ENCODE data around the gene IFI6. TPM values are rescaled to one million over a fixed set of nuclear protein-coding genes. Genes with fewer than 3 reads are reported as not detected.

Gene IFI6
- total and polyA plus RNA-seq, 12 donors = 67.6 to 611 (median 209) TPM

DNA sequence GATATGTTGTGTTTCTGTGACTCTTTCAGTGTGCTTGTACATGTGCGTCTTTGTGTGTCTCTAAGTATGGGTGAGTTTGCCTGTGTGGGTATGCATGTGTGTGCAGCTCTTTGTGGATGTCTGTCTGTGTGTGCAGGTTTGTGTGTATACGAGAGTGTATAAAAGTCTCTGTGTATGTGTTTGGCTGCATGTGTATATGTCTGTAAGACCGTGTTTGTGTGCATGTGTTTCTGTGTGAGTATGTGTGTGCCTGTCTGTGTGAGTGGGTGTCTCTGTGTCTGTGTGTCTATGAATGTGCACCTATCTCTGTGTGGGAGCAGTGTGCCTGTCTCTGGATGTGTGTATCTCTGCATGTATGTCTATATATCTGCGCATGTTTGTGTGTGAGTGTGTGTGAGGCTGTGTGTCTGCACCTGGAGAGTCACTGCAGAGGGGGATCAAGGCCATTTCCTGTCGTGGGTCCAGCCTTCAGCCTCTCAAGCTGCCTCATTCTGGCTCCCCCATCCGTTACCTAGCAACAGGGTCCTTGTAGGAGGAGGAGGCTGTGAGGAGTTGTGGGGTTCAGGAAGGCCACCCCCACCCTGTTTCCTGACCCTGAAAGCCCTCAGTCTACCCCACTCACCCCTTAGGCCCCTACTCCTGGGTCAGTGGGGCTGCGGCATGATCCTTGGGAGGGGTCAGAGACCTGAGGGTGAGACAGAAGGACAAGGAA lies 47.4 kb downstream of the IFI6 start:
- no peaks in the 10 kb centered on the region for H3K27me3 ChIP-seq
- TF ChIP-seq, protein P1, sequence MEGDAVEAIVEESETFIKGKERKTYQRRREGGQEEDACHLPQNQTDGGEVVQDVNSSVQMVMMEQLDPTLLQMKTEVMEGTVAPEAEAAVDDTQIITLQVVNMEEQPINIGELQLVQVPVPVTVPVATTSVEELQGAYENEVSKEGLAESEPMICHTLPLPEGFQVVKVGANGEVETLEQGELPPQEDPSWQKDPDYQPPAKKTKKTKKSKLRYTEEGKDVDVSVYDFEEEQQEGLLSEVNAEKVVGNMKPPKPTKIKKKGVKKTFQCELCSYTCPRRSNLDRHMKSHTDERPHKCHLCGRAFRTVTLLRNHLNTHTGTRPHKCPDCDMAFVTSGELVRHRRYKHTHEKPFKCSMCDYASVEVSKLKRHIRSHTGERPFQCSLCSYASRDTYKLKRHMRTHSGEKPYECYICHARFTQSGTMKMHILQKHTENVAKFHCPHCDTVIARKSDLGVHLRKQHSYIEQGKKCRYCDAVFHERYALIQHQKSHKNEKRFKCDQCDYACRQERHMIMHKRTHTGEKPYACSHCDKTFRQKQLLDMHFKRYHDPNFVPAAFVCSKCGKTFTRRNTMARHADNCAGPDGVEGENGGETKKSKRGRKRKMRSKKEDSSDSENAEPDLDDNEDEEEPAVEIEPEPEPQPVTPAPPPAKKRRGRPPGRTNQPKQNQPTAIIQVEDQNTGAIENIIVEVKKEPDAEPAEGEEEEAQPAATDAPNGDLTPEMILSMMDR (IDR thresholded peaks at IDR 0.05) = no peak
- TF ChIP-seq POLR2A (IDR thresholded peaks at IDR 0.05) = no peak
- no peaks in the 10 kb centered on the region for H3K9me3 ChIP-seq (replicated peaks in 1 of 3)
- H3K27ac ChIP-seq = peak overlapping the region in 1 of 5 donors; percentile 78
- DNase-seq = no peak
- H3K36me3 ChIP-seq (replicated peaks in 1 of 2) = no peaks in the 10 kb centered on the region
- peaks cover 7 to 20% of the 10 kb centered on the region in 2 donors for H3K4me1 ChIP-seq (replicated peaks in 1 of 2)
- WGBS, 4 donors = 54 to 63% (median 59%) methylated on average over 6 to 7 of the region's 7 CpGs
- no peak overlapping the region for H3K4me3 ChIP-seq
- intact Hi-C loops (cut with DNase I) = no loop called here

DNA sequence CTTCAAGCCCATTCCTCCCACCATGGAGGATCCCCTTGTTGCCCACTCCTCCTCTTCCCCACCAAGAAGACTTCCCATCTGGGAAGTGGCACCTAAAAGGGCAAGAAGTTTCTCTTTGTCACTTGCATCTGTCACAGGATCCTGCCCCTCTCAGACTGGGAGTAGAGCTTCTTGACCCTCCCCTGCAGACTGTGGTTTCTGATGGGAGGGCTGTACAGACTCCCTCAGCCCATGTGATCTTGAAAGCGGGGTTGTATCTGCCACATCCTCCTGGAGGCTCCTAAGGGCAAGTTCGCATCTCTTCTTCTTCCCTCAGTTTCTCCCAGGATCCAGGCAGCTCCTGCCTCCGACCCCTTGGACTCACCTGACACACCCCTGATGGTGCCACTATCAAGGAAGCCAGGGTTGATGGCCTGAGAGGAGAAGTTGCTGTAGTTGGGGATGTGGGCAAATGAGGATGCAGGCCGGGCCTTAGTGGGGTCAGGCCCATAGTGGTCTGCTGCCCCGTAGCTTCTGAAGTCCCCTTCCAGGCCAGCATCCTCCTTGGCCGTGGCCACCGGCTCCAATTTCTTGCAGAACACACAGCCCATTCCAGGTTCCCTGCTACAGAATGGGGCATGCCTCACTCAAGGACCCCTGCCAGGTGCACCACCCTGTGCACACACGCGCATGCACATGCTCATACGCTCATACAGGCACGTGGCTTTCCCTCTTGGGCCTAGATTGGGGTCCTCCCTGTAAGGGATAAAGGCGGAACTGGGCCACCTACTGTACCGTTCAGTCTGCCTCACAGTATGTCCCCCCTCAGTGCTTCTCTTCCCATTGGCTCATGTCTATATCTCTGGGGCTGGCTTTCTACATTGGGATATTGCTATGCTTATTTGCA lies 48.4 kb downstream of the IFI6 start:
- no peak overlapping the region for H3K27ac ChIP-seq
- intact Hi-C loops (cut with DNase I) = no loop called here
- TF ChIP-seq, protein P1 (IDR thresholded peaks at IDR 0.05) = no peak
- no peak for TF ChIP-seq POLR2A (IDR thresholded peaks at IDR 0.05)
- no peaks in the 10 kb centered on the region for H3K27me3 ChIP-seq
- H3K36me3 ChIP-seq (replicated peaks in 1 of 2) = no peaks in the 10 kb centered on the region
- H3K4me3 ChIP-seq = no peak overlapping the region
- 91 to 94% (median 92%) methylated on average over 11 to 13 of the region's 13 CpGs for WGBS, 4 donors
- no peak for DNase-seq
- peaks cover 7 to 10% of the 10 kb centered on the region in 2 donors for H3K4me1 ChIP-seq (replicated peaks in 1 of 2)
- H3K9me3 ChIP-seq (replicated peaks in 1 of 3) = no peaks in the 10 kb centered on the region

DNA sequence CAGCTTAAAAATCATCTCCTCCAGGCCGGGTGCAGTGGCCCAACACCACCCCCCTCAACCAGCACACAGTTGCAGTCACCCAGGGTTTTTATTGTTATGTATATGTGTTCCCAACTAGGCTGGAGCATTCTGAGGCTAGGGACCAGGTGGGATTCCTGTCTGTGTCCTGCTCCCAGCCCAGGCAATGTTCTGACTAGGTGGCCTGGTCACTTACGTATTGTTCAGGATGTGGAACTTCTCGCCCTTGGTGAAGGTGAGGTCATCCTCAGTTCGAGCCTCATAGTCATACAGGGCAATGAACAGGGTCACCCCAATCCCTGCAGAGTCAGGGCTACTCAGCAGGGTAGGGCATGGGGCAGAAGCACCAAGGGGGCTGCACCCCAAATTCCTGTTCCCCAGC lies 49.2 kb downstream of the IFI6 start:
- no peaks in the 10 kb centered on the region for H3K27me3 ChIP-seq
- H3K9me3 ChIP-seq (replicated peaks in 1 of 3) = no peaks in the 10 kb centered on the region
- intact Hi-C loops (cut with DNase I) = no loop called here
- no peaks in the 10 kb centered on the region for H3K36me3 ChIP-seq (replicated peaks in 1 of 2)
- TF ChIP-seq, protein P1 (IDR thresholded peaks at IDR 0.05) = no peak
- WGBS, 4 donors = 61 to 93% (median 76%) methylated on average over 4 of the region's 4 CpGs
- peak in 1 of 7 donors; percentile 12 for DNase-seq
- H3K27ac ChIP-seq = no peak overlapping the region
- no peak overlapping the region for H3K4me3 ChIP-seq
- H3K4me1 ChIP-seq (replicated peaks in 1 of 2) = peaks cover 7 to 10% of the 10 kb centered on the region in 2 donors
